Astrocyte of the cerebellum (primary cell): ENCODE results near the gene PTCSC3.
"Not testable (repeated sequence)": the region's sequence is repeated elsewhere in the genome, so short reads cannot be mapped to it uniquely, and the experiment has no call there.

Source experiments
- DNase-seq: peaks from one replicate; pipeline ENCODE4 v3.0.0-alpha.2; 2011; ENCODE audit warnings: low read depth
- H3K4me3 ChIP-seq: 2 replicates; pipeline ENCODE4 v1.5.1; 2011; ENCODE audit warnings: mild to moderate bottlenecking, low read depth, low read length, moderate library complexity
- in situ Hi-C: cut with HindIII; loops from 2 replicates; pipeline ENCODE4 v1.10.0; 2017; ENCODE audit warnings: low sequenced_read_pairs
- TF ChIP-seq, protein P1 (sequence below): IDR thresholded peaks from 2 replicates; pipeline ENCODE4 v1.5.1; 2012; ENCODE audit warnings: low read length, low read depth, moderate library complexity, mild to moderate bottlenecking; ENCODE audit errors: missing control alignments

The PTCSC3 gene

DNA sequence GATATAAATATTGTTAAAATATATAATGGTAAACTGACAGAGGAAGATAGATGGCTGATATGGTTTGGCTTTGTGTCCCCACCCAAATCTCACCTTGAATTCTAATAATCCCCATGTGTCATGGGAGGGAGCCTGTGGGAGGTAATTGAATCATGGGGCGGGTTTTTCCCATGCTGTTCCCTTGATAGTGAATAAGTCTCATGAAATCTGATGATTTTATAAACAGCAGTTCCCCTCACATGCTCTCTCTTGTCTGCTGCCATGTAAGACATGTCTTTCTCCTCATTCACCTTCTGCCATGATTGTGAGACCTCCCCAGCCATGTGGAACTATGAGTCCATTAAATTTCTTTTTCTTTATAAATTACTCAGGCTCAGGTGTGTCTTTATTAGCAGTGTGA, 46.3 kb downstream of the PTCSC3 start:
- TF ChIP-seq, protein P1, sequence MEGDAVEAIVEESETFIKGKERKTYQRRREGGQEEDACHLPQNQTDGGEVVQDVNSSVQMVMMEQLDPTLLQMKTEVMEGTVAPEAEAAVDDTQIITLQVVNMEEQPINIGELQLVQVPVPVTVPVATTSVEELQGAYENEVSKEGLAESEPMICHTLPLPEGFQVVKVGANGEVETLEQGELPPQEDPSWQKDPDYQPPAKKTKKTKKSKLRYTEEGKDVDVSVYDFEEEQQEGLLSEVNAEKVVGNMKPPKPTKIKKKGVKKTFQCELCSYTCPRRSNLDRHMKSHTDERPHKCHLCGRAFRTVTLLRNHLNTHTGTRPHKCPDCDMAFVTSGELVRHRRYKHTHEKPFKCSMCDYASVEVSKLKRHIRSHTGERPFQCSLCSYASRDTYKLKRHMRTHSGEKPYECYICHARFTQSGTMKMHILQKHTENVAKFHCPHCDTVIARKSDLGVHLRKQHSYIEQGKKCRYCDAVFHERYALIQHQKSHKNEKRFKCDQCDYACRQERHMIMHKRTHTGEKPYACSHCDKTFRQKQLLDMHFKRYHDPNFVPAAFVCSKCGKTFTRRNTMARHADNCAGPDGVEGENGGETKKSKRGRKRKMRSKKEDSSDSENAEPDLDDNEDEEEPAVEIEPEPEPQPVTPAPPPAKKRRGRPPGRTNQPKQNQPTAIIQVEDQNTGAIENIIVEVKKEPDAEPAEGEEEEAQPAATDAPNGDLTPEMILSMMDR: no peak
- in situ Hi-C loops: no loop called here
- DNase-seq: no peak
- no peak overlapping the region for H3K4me3 ChIP-seq

GRCh38 chr14:36129181-36129580, 47.3 kb downstream of the PTCSC3 start:
- no peak for DNase-seq
- no peak overlapping the region for H3K4me3 ChIP-seq
- TF ChIP-seq, protein P1: no peak
- in situ Hi-C loops: no loop called here

GRCh38 chr14:36113341-36113740, 63.2 kb downstream of the PTCSC3 start:
- H3K4me3 ChIP-seq: no peak overlapping the region
- in situ Hi-C loops: no loop called here
- DNase-seq: no peak
- TF ChIP-seq, protein P1: no peak

GRCh38 chr14:36111822-36112583, 64.5 kb downstream of the PTCSC3 start:
- TF ChIP-seq, protein P1: no peak
- in situ Hi-C loops: no loop called here
- no peak for DNase-seq
- no peak overlapping the region for H3K4me3 ChIP-seq

DNA sequence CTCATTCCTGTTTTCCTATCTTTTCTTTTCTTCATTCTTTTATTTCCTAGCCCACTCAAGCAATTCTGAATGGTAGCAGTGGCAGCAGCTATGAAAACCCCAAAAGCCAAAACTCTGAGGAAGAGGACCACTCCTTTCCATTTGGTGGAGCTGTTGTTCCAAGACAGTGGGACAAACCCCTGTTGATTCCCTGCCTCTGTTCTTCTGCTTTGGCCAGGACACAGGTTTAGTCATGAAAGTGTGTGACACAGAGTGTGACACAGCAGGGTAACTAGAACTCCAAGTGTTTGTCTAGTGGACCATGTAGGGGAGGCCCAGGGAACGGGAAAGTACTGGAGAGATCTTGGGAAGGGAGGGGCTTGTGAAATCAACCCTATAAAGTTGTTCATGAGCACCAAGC, 71.1 kb downstream of the PTCSC3 start:
- in situ Hi-C loops: no loop called here
- no peak for DNase-seq
- TF ChIP-seq, protein P1: no peak
- H3K4me3 ChIP-seq: no peak overlapping the region

- H3K4me3 ChIP-seq, DNase-seq, in situ Hi-C loops: not testable (repeated sequence)
Observed at GRCh38 chr14:36104258-36104657, 72.3 kb downstream of the PTCSC3 start.

GRCh38 chr14:36099619-36100018, 76.9 kb downstream of the PTCSC3 start:
- no peak overlapping the region for H3K4me3 ChIP-seq
- no peak for DNase-seq
- in situ Hi-C loops: no loop called here
- TF ChIP-seq, protein P1: no peak
